ENCODE results near the gene XRN2.
"Not testable (repeated sequence)": the region's sequence is repeated elsewhere in the genome, so short reads cannot be mapped to it uniquely, and the experiment has no call there.

Gene XRN2

GRCh38 chr20:21352703-21353102 is 49.6 kb downstream of the XRN2 start:
- DNase-seq = no peak

- DNase-seq = peak; percentile 22
Observed at GRCh38 chr20:21353236-21353635, 50.1 kb downstream of the XRN2 start.

GRCh38 chr20:21355981-21356380 is 52.9 kb downstream of the XRN2 start:
- no peak for DNase-seq

- DNase-seq = no peak
Observed at GRCh38 chr20:21356386-21356785, 53.3 kb downstream of the XRN2 start.

- no peak for DNase-seq
Observed at GRCh38 chr20:21357844-21358243, 54.7 kb downstream of the XRN2 start.

- no peak for DNase-seq
Observed at GRCh38 chr20:21358737-21359136, 55.6 kb downstream of the XRN2 start.

GRCh38 chr20:21360705-21361104 is 57.6 kb downstream of the XRN2 start:
- DNase-seq = peak; percentile 85

GRCh38 chr20:21361266-21361665 is 58.1 kb downstream of the XRN2 start:
- DNase-seq = peak; percentile 80

- no peak for DNase-seq
Observed at GRCh38 chr20:21364413-21364812, 61.3 kb downstream of the XRN2 start.

GRCh38 chr20:21365771-21366170 is 62.6 kb downstream of the XRN2 start:
- DNase-seq = no peak

GRCh38 chr20:21366273-21366672 is 63.1 kb downstream of the XRN2 start:
- DNase-seq = not testable (repeated sequence)

- DNase-seq = no peak
Observed at GRCh38 chr20:21368791-21369190, 65.7 kb downstream of the XRN2 start.

GRCh38 chr20:21371193-21371592 is 68.1 kb downstream of the XRN2 start:
- DNase-seq = no peak

- DNase-seq = no peak
Observed at GRCh38 chr20:21372016-21372415, 68.9 kb downstream of the XRN2 start.

- DNase-seq = no peak
Observed at GRCh38 chr20:21373436-21373835, 70.3 kb downstream of the XRN2 start.

- DNase-seq = no peak
Observed at GRCh38 chr20:21376626-21377025, 73.5 kb downstream of the XRN2 start.

- no peak for DNase-seq
Observed at GRCh38 chr20:21377701-21378100, 74.6 kb downstream of the XRN2 start.

GRCh38 chr20:21378259-21378658 is 75.1 kb downstream of the XRN2 start:
- no peak for DNase-seq

GRCh38 chr20:21380711-21381110 is 77.6 kb downstream of the XRN2 start:
- DNase-seq = no peak

- no peak for DNase-seq
Observed at GRCh38 chr20:21381619-21382018, 78.5 kb downstream of the XRN2 start.

- DNase-seq = no peak
Observed at GRCh38 chr20:21384308-21384892, 81.3 kb downstream of the XRN2 start.

GRCh38 chr20:21386111-21386510 is 83.0 kb downstream of the XRN2 start:
- no peak for DNase-seq

- no peak for DNase-seq
Observed at GRCh38 chr20:21387528-21387927, 84.4 kb downstream of the XRN2 start.

GRCh38 chr20:21388566-21388965 is 85.4 kb downstream of the XRN2 start:
- no peak for DNase-seq

- DNase-seq = no peak
Observed at GRCh38 chr20:21389368-21389767, 86.2 kb downstream of the XRN2 start.

GRCh38 chr20:21390768-21391167 is 87.6 kb downstream of the XRN2 start:
- no peak for DNase-seq

All from suppressor macrophage treated with lipopolysaccharide for 4 hours (primary cell).